ENCODE measurements around the gene ENOPH1.

Gene ENOPH1

GRCh38 chr4:82495666-82496065 is 65.3 kb downstream of the ENOPH1 start:
- Histone ChIP-seq H3K9ac (ENCODE audit: low read depth, low read length) (no peak overlapping the region), H3K9me3 (ENCODE audit: control insufficient read depth, insufficient read depth, low read length) (no peaks in the 10 kb centered on the region), H3K4me1 (ENCODE audit: insufficient read depth, low read length) (peaks cover 3% of the 10 kb centered on the region; the same call in 1 of the 2 replicates), H3K36me3 (ENCODE audit: insufficient read depth, low read length) (no peaks in the 10 kb centered on the region)

- H3K9ac ChIP-seq (ENCODE audit: low read depth, low read length): no peak overlapping the region
- H3K36me3 ChIP-seq (ENCODE audit: insufficient read depth, low read length): no peaks in the 10 kb centered on the region
- H3K4me1 ChIP-seq (ENCODE audit: insufficient read depth, low read length): peaks cover 10% of the 10 kb centered on the region
- no peaks in the 10 kb centered on the region for H3K9me3 ChIP-seq (ENCODE audit: control insufficient read depth, insufficient read depth, low read length)
These were observed 66.0 kb downstream of the ENOPH1 start for GRCh38 chr4:82496349-82496748.

- Histone ChIP-seq H3K4me1 (ENCODE audit: insufficient read depth, low read length) (peaks cover 11% of the 10 kb centered on the region), H3K36me3 (ENCODE audit: insufficient read depth, low read length) (no peaks in the 10 kb centered on the region), H3K9ac (ENCODE audit: low read depth, low read length) (no peak overlapping the region), H3K9me3 (ENCODE audit: control insufficient read depth, insufficient read depth, low read length) (no peaks in the 10 kb centered on the region)
These were observed 69.5 kb downstream of the ENOPH1 start for GRCh38 chr4:82499738-82500434.

GRCh38 chr4:82500435-82501153 is 70.2 kb downstream of the ENOPH1 start:
- H3K4me1 ChIP-seq (ENCODE audit: insufficient read depth, low read length): peaks cover 11% of the 10 kb centered on the region
- no peaks in the 10 kb centered on the region for H3K9me3 ChIP-seq (ENCODE audit: control insufficient read depth, insufficient read depth, low read length)
- H3K9ac ChIP-seq (ENCODE audit: low read depth, low read length): no peak overlapping the region
- H3K36me3 ChIP-seq (ENCODE audit: insufficient read depth, low read length): no peaks in the 10 kb centered on the region

- Histone ChIP-seq H3K9me3 (ENCODE audit: control insufficient read depth, insufficient read depth, low read length) (no peaks in the 10 kb centered on the region), H3K4me1 (ENCODE audit: insufficient read depth, low read length) (peaks cover 11% of the 10 kb centered on the region), H3K36me3 (ENCODE audit: insufficient read depth, low read length) (no peaks in the 10 kb centered on the region), H3K9ac (ENCODE audit: low read depth, low read length) (no peak overlapping the region)
These were observed 70.7 kb downstream of the ENOPH1 start for GRCh38 chr4:82501154-82501442.

- no peaks in the 10 kb centered on the region; the same call in 1 of the 2 replicates for H3K9me3 ChIP-seq (ENCODE audit: control insufficient read depth, insufficient read depth, low read length)
- H3K4me1 ChIP-seq (ENCODE audit: insufficient read depth, low read length): no peaks in the 10 kb centered on the region
- no peaks in the 10 kb centered on the region for H3K36me3 ChIP-seq (ENCODE audit: insufficient read depth, low read length)
- H3K9ac ChIP-seq (ENCODE audit: low read depth, low read length): no peak overlapping the region
These were observed 77.6 kb downstream of the ENOPH1 start for GRCh38 chr4:82508011-82508410.

- Histone ChIP-seq H3K9ac (ENCODE audit: low read depth, low read length) (no peak overlapping the region), H3K9me3 (ENCODE audit: control insufficient read depth, insufficient read depth, low read length) (no peaks in the 10 kb centered on the region; the same call in 1 of the 2 replicates), H3K36me3 (ENCODE audit: insufficient read depth, low read length) (no peaks in the 10 kb centered on the region), H3K4me1 (ENCODE audit: insufficient read depth, low read length) (no peaks in the 10 kb centered on the region)
These were observed 78.5 kb downstream of the ENOPH1 start for GRCh38 chr4:82508806-82509428.

- Histone ChIP-seq H3K9me3 (ENCODE audit: control insufficient read depth, insufficient read depth, low read length) (no peaks in the 10 kb centered on the region; the same call in 1 of the 2 replicates), H3K4me1 (ENCODE audit: insufficient read depth, low read length) (no peaks in the 10 kb centered on the region), H3K9ac (ENCODE audit: low read depth, low read length) (no peak overlapping the region), H3K36me3 (ENCODE audit: insufficient read depth, low read length) (no peaks in the 10 kb centered on the region)
These were observed 79.8 kb downstream of the ENOPH1 start for GRCh38 chr4:82510216-82510615.

Data from ES-I3 (cell line).